ENCODE results near the gene ATRAID.
A peak's percentile ranks its signal among the peaks of the same experiment; 100 is the strongest.
"Not testable (repeated sequence)": the region's sequence is repeated elsewhere in the genome, so short reads cannot be mapped to it uniquely, and the experiment has no call there.

ATRAID gene

GRCh38 chr2:27194538-27195354, 17.1 kb upstream of the ATRAID start:
- DNase-seq (ENCODE audit: low spot score), result no peak

GRCh38 chr2:27195799-27196198, 16.0 kb upstream of the ATRAID start:
- not testable (repeated sequence) for DNase-seq (ENCODE audit: low spot score)

- not testable (repeated sequence) for DNase-seq (ENCODE audit: low spot score)
Observed at GRCh38 chr2:27198068-27198467, 13.8 kb upstream of the ATRAID start.

GRCh38 chr2:27198627-27199026, 13.2 kb upstream of the ATRAID start:
- DNase-seq (ENCODE audit: low spot score), result no peak

- no peak for DNase-seq (ENCODE audit: low spot score)
Observed at GRCh38 chr2:27199241-27199640, 12.6 kb upstream of the ATRAID start.

GRCh38 chr2:27201675-27202074, 10.2 kb upstream of the ATRAID start:
- DNase-seq (ENCODE audit: low spot score), result no peak

- no peak for DNase-seq (ENCODE audit: low spot score)
Observed at GRCh38 chr2:27202854-27203253, 9.0 kb upstream of the ATRAID start.

- no peak for DNase-seq (ENCODE audit: low spot score)
Observed at GRCh38 chr2:27203741-27204140, 8.1 kb upstream of the ATRAID start.

GRCh38 chr2:27204566-27204965, 7.3 kb upstream of the ATRAID start:
- DNase-seq (ENCODE audit: low spot score), result no peak

- no peak for DNase-seq (ENCODE audit: low spot score)
Observed at GRCh38 chr2:27205206-27205605, 6.6 kb upstream of the ATRAID start.

- DNase-seq (ENCODE audit: low spot score), result no peak
Observed at GRCh38 chr2:27206346-27206745, 5.5 kb upstream of the ATRAID start.

- no peak for DNase-seq (ENCODE audit: low spot score)
Observed at GRCh38 chr2:27208486-27209050, 3.3 kb upstream of the ATRAID start.

- peak; percentile 25 for DNase-seq (ENCODE audit: low spot score)
Observed at GRCh38 chr2:27209621-27210401, 2.0 kb upstream of the ATRAID start.

- peak; percentile 89 for DNase-seq (ENCODE audit: low spot score)
Observed at GRCh38 chr2:27211241-27211942, 449 bp upstream of the ATRAID start.

GRCh38 chr2:27212626-27213471, 1.0 kb downstream of the ATRAID start:
- DNase-seq (ENCODE audit: low spot score), result peak; percentile 33

- DNase-seq (ENCODE audit: low spot score), result no peak
Observed at GRCh38 chr2:27214941-27215340, 3.1 kb downstream of the ATRAID start.

GRCh38 chr2:27216416-27217137, 4.7 kb downstream of the ATRAID start:
- no peak for DNase-seq (ENCODE audit: low spot score)

- peak; percentile 71 for DNase-seq (ENCODE audit: low spot score)
Observed at GRCh38 chr2:27217173-27218121, 5.6 kb downstream of the ATRAID start, which contains the start of gene CAD. TSS of gene CAD (plus strand) at chr2:27217369. CDS start at chr2:27217552, 183 bp downstream.

- no peak for DNase-seq (ENCODE audit: low spot score)
Observed at GRCh38 chr2:27218614-27219013, 6.8 kb downstream of the ATRAID start.
